Endometrium (tissue), 2 donors: Measurements from ENCODE around the gene ZNF212.
"Not testable (repeated sequence)": the region's sequence is repeated elsewhere in the genome, so short reads cannot be mapped to it uniquely, and the experiment has no call there.

ENCODE experiments used
- FAIRE-seq: peaks from 2 replicates; lab custom pipeline; 2012; peaks lifted over from hg19 to GRCh38; lab: Jason Lieb, UNC
- donor health status: control.
- donor health status: control.

ZNF212 gene

DNA sequence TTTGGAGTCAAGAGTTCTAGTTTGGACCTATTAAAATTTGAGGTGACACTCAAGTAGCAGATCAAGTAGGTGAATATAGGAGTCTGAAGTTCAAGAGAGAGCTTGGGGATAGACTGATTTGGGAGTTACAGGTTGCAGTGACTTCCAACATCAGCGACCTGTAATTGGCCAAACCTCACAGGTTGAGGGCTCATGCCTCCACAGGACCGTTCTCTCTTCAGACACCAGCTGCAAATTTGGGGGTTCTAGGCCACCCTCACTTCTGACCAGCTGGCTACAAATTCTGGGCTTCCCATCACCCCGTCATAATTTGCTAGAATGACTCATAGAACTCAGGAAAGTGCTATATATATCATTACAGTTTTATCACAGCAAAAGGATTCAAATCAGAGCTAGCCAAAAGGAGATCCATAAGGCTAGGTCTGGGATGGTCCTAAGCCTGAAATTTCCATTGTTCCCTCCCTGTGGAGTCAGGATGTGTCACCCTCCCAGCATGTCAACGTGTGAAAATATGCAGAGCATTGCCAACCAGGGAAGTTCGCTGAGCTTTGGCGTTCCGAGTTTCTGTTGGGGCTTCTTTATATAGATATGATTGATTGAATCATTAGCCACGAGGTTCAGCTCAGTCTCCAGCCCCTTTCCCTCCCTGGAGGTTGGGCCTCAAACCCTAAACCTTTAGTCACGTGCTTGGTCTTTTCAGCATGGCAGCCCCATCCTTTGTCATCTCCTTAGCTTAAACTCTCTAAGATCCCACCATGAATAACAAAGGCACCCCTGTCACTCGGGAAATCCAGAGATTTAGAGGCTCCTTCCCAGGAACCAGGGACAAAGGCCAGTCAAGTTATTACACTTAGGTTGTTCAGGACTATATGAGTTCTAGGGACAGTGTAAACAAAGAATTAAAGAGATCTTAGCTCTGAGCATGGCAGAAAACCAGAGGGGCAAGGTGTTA lies 20.7 kb upstream of the ZNF212 start:
- FAIRE-seq: no peak

DNA sequence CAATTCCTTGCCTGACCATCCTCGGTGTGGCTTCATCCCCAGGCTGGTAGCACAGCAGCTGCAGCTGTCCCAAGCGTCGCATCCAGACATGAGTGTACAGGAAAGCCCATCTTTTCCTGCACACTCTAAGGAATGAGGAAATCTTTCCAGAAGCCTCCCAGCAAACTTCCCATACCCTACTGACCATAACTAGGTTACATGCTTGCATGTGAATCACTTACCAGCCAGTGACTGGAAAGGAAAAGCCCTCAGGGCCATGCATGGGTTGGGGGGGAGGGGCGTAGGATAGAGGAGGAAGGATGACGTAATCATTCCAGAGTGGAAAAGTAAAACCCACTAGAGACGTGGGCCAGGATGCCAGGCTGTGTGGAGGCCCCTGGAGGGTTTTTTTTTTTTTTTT lies 18.9 kb upstream of the ZNF212 start:
- FAIRE-seq: no peak

GRCh38 chr7:149223176-149223575 lies 16.3 kb upstream of the ZNF212 start:
- no peak for FAIRE-seq

DNA sequence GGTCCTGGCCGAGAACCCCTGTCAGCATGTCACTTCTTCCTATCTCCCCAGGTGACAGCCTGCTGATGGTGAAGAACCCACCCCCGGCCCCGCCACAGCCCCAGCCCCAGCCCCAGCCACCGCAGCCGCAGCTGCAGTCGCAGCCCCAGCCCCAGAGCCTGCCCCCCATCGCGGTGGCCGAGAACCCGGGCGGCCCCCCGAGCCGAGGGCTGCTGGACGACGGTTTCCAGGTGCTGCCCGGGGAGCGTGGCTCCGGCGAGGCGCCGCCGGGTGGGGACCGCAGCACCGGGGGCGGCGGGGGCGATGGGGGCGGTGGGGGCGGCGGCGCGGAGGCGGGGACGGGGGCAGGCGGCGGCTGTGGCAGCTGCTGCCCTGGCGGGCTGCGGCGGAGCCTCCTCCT lies 15.7 kb upstream of the ZNF212 start:
- FAIRE-seq: no peak

- FAIRE-seq: no peak
Measured at GRCh38 chr7:149224352-149224751, 15.1 kb upstream of the ZNF212 start.

GRCh38 chr7:149225106-149225505 lies 14.3 kb upstream of the ZNF212 start:
- no peak for FAIRE-seq

DNA sequence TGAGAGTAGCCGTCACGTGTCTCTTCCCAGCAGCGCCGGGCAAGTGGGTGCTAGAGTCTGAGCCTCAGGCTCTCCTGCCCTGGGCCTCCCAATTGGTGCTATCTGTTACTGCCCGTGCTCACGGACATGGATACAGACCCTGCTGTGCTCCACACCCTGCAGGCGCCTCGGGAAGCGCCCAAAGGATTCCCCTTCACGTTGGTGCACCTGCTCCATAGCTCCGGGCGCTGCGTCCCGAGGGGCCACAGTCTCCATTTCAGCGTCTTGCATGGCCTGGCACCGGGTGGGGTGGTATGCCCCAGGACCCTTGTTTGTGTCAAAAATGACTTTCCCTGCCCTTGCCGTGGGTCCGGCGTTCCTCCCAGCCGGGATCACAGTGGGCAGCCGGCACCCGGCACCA lies 13.8 kb upstream of the ZNF212 start:
- no peak for FAIRE-seq

DNA sequence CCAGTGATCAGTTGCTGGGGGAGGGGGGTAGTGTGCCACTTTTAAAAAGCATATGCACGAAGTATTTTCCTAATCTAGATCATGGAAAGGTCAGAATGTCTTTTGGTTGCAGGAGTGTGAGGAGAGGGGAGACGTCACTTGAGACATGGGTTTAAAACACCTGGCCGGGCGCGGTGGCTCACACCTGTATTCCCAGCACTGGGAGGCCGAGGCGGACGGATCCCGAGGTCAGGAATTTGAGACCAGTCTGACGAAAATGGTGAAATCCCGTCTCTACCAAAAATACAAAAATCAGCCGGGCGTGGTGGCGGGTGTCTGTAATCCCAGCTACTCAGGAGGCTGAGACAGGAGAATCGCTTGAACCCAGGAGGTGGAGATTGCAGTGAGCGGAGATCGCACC lies 13.1 kb upstream of the ZNF212 start:
- FAIRE-seq: not testable (repeated sequence)

DNA sequence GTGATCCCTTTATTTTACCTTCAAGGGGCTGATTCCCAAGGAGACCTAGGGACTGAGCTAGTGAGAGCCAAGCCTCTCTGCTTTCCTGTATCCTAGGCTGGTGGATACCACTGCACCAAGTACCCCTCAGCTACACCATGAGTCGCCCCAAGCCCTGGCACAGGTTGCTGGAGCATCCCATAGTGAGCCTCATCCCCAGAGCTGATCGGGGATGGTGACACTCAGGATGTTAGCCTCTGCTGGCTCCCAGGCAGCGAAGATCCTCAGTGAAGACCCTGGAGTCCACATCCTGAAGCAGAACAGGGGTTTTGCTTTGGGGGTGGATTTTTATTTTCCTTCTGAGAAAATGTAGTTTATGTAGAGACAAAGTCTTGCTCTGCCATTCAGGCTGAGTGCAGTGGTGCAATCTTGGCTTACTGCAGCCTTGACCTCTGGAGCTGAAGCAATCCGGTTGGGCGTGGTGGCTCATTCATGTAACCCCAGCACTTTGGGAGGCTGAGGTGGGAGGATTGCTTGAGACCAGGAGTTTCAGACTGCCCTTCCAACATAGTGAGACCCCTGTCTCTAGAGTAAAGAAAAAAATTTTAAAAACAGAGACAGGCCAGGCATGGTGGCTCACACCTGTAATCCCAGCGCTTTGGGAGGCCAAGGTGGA lies 12.5 kb upstream of the ZNF212 start:
- no peak for FAIRE-seq

GRCh38 chr7:149228831-149229471 lies 10.5 kb upstream of the ZNF212 start:
- no peak for FAIRE-seq

DNA sequence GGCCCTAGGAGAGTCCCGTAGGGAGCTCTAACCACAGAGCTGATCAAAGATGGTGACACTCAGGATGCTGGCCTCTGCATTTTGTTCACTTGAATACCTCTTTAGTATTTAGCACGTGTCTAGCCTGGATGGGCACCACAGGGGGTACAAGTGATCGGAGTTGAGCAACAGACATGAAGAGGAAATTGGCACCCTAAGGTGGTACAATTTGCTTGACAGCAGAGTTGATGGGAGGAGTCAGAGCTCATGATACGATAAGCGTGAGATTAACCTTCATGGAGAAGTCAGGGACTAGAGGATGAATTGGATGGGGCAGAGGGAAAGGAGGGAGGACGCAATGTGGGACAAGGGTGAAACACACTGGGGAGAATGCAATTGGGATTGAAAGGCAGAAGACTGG lies 9.9 kb upstream of the ZNF212 start:
- no peak for FAIRE-seq

GRCh38 chr7:149232362-149232761 lies 7.1 kb upstream of the ZNF212 start:
- FAIRE-seq: no peak

- not testable (repeated sequence) for FAIRE-seq
Measured at GRCh38 chr7:149233655-149234204, 5.7 kb upstream of the ZNF212 start.

GRCh38 chr7:149237502-149237901 lies 1.9 kb upstream of the ZNF212 start:
- no peak for FAIRE-seq

GRCh38 chr7:149238051-149238450 lies 1.4 kb upstream of the ZNF212 start:
- no peak for FAIRE-seq

- no peak for FAIRE-seq
Measured at GRCh38 chr7:149240637-149241036, 1.2 kb downstream of the ZNF212 start.

DNA sequence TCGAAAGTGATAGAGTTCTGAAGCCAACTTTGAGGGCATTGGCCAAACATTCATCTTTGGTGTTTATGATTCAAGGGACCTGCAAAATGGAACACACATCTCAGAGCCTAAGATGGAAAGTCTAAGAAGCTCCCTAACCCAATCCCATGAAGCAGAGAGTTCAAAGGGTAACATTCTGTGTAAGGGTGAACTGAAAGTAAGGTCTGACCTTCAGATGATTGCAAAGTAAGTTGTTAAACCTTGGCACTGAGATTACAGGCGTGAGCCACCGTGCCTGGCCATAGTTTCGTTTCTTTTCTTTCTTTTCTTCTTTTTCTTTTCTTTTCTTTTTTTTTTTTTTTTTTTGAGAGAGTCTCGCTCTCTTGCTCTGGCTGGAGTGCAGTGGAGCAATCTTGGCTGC lies 2.2 kb downstream of the ZNF212 start:
- no peak for FAIRE-seq

GRCh38 chr7:149245244-149245643 lies 5.8 kb downstream of the ZNF212 start:
- FAIRE-seq: no peak

DNA sequence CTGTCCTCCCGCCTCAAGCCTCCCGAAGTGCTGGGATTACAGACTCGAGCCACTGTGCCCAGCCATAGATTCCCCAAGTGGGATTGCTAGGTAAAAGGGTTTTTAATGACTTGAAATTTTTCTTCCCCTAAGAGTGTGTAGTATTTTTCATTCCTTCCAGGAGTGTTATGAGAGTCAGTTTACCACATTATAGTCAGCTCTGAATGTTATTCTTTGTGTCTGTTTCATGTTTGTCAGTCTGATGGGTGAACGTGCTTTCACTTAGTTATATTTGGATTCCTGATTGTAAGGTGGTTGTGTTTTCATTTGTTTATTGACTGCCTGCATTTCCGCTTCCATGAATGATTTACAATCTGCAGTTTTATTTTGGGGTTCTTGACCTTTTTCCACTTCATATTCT lies 6.3 kb downstream of the ZNF212 start:
- no peak for FAIRE-seq

- FAIRE-seq: no peak
Measured at GRCh38 chr7:149248777-149249176, 9.3 kb downstream of the ZNF212 start.

GRCh38 chr7:149250151-149250550 lies 10.7 kb downstream of the ZNF212 start:
- FAIRE-seq: not testable (repeated sequence)

- not testable (repeated sequence) for FAIRE-seq
Measured at GRCh38 chr7:149251518-149251917, 12.1 kb downstream of the ZNF212 start.

DNA sequence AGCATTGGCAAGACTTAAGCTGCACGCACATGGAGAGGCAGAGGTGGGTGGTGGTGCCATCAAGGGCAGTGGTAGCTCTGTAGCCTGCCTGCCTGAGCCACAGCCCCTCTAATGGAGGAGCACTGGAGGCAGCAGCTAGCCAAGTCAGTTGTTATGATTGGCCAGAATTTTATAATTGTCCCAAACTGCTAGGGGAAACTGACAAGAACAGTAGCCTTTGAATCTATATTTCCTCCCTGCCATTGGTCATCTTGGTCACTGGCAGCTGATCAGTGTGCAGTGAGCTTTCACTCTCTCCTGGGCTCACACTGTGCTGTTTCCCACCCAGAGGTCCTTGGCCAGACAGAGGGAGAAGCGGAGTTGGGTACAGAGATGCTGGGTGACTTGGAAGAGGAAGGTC lies 12.9 kb downstream of the ZNF212 start:
- no peak for FAIRE-seq
